ENCODE data around the gene HOXB3. TPM values are rescaled to one million over a fixed set of nuclear protein-coding genes. Genes with fewer than 3 reads are reported as not detected.

HOXB3 gene
- polyA plus RNA-seq, 1 donor (not counting 4 experiments of a cell fraction or from before 2014, with no cell fraction given), result 1.1 TPM

DNA sequence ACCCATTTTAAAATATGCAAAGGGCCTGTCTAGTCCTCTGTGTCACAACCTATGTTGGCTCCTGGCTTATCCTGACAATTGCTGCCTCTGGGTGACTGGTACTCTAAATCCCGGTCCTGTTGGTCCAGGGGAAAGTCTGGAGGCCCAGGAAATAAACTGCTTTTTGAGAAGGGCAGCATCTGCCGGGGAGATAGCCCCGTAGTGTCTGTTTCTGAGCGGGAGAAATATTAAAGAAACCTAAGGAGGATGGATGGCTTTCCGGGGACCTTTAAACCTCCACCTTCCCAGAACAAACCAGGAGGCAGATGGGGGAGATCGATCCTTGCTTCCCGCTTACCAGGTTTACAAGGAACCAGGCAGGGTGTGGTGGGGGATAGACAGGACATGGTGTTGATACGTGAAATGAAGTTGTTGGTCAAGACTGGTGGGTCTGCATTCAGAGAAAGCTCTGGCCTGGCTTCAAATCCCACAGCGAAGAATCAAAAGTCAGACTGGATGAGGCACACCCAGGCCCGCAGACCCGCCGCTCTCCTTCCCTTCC lies 48.9 kb downstream of the HOXB3 start:
- dilution Hi-C loops (cut with MboI; ENCODE audit: extremely low pct_ligation_motif_present, low sequenced_read_pairs), result no loop called here
- Histone ChIP-seq H3K27me3 (ENCODE audit: control insufficient read depth, extremely low read depth, insufficient read depth, low read length) (peaks cover 19% of the 10 kb centered on the region), H3K4me1 (ENCODE audit: control insufficient read depth, extremely low read depth, insufficient read depth, low read length) (peaks cover 22% of the 10 kb centered on the region), H3K9ac (ENCODE audit: control insufficient read depth, extremely low read depth, insufficient read depth, low read length) (peak overlapping the region; percentile 74), H3K4me3 (ENCODE audit: control insufficient read depth in 2 of 3, extremely low read depth in 1 of 3, insufficient read depth in 2 of 3, low read depth in 1 of 3, low read length in 3 of 3) (peak overlapping the region; percentile 13 to 68 (median 54)), H3K9me1 (ENCODE audit: control insufficient read depth, extremely low read depth, insufficient read depth, low read length) (no peaks in the 10 kb centered on the region), H3K36me3 (ENCODE audit: control insufficient read depth in 2 of 2, extremely low read depth in 1 of 2, insufficient read depth in 2 of 2, low read length in 2 of 2) (peaks cover 0 to 3% of the 10 kb centered on the region in 2 experiments), H3K27ac (ENCODE audit: control insufficient read depth, insufficient read depth, low read length) (peak overlapping the region; percentile 66), H3K79me2 (ENCODE audit: control insufficient read depth, insufficient read depth, low read length) (peaks cover 13% of the 10 kb centered on the region), H2AFZ (ENCODE audit: control insufficient read depth, low read length) (peak overlapping the region; percentile 39), H3K4me2 (ENCODE audit: control insufficient read depth, extremely low read depth, insufficient read depth, low read depth, low read length) (peak overlapping the region; percentile 77), H3K9me3 (ENCODE audit: control insufficient read depth, low read depth, low read length) (no peaks in the 10 kb centered on the region), H4K20me1 (ENCODE audit: control insufficient read depth, extremely low read depth, insufficient read depth, low read length) (no peaks in the 10 kb centered on the region)
- DNase-seq (ENCODE audit: low read depth, low spot score) (no peak), FAIRE-seq (peak; percentile 48)
- no peak for TF ChIP-seq CTCF (optimal IDR thresholded peaks at IDR 0.05 in 1 of 3, IDR thresholded peaks at IDR 0.05 in 1 of 3, conservative IDR thresholded peaks at IDR 0.05 in 1 of 3; ENCODE audit: extremely low read depth in 1 of 3, insufficient read depth in 2 of 3, low read length in 3 of 3)
- no peak for TF ChIP-seq EZH2 (IDR thresholded peaks at IDR 0.05; ENCODE audit: low read length)

DNA sequence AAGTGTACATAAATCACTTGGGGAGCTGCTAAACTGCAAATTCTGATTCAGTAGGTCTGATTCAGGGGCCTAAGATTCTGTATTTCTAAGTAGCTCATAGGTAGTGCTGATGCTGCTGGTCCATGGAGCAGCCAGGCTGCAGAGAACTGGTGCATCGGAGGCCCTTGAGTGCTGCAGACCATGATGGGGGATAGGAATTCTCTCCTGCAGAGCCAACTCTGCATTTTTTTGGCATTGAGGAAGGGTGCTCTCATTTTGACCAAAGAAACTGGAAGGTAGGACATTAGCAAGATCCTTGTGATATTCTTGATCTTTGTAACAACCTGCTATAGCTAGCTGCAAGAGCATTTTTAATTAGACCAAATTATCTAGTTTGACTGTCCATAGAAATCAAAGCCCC lies 49.8 kb downstream of the HOXB3 start:
- FAIRE-seq, result peak; percentile 29

More for the DNA sequence above, 49.8 kb downstream of the HOXB3 start:
- dilution Hi-C loops (cut with MboI; ENCODE audit: extremely low pct_ligation_motif_present, low sequenced_read_pairs), result no loop called here
- no peak overlapping the region for H3K4me2 ChIP-seq (ENCODE audit: control insufficient read depth, extremely low read depth, insufficient read depth, low read depth, low read length)
- H3K27ac ChIP-seq (ENCODE audit: control insufficient read depth, insufficient read depth, low read length), result no peak overlapping the region
- peaks cover 0 to 3% of the 10 kb centered on the region in 2 experiments for H3K36me3 ChIP-seq (ENCODE audit: control insufficient read depth in 2 of 2, extremely low read depth in 1 of 2, insufficient read depth in 2 of 2, low read length in 2 of 2)
- H4K20me1 ChIP-seq (ENCODE audit: control insufficient read depth, extremely low read depth, insufficient read depth, low read length), result no peaks in the 10 kb centered on the region
- peaks cover 21% of the 10 kb centered on the region for H3K4me1 ChIP-seq (ENCODE audit: control insufficient read depth, extremely low read depth, insufficient read depth, low read length)
- peaks cover 13% of the 10 kb centered on the region for H3K79me2 ChIP-seq (ENCODE audit: control insufficient read depth, insufficient read depth, low read length)
- H2AFZ ChIP-seq (ENCODE audit: control insufficient read depth, low read length), result no peak overlapping the region
- peaks cover 19% of the 10 kb centered on the region for H3K27me3 ChIP-seq (ENCODE audit: control insufficient read depth, extremely low read depth, insufficient read depth, low read length)
- TF ChIP-seq CTCF (optimal IDR thresholded peaks at IDR 0.05 in 1 of 3, IDR thresholded peaks at IDR 0.05 in 1 of 3, conservative IDR thresholded peaks at IDR 0.05 in 1 of 3; ENCODE audit: extremely low read depth in 1 of 3, insufficient read depth in 2 of 3, low read length in 3 of 3), result no peak
- no peak for TF ChIP-seq EZH2 (IDR thresholded peaks at IDR 0.05; ENCODE audit: low read length)
- DNase-seq (ENCODE audit: low read depth, low spot score), result no peak
- H3K9me1 ChIP-seq (ENCODE audit: control insufficient read depth, extremely low read depth, insufficient read depth, low read length), result no peaks in the 10 kb centered on the region
- no peak overlapping the region for H3K4me3 ChIP-seq (ENCODE audit: control insufficient read depth in 2 of 3, extremely low read depth in 1 of 3, insufficient read depth in 2 of 3, low read depth in 1 of 3, low read length in 3 of 3)
- no peak overlapping the region for H3K9ac ChIP-seq (ENCODE audit: control insufficient read depth, extremely low read depth, insufficient read depth, low read length)
- H3K9me3 ChIP-seq (ENCODE audit: control insufficient read depth, low read depth, low read length), result no peaks in the 10 kb centered on the region
